ENCODE results near the gene PRR5. TPM values are rescaled to one million over a fixed set of nuclear protein-coding genes. Genes with fewer than 3 reads are reported as not detected.
A peak's percentile ranks its signal among the peaks of the same experiment; 100 is the strongest.
"Not testable (repeated sequence)": the region's sequence is repeated elsewhere in the genome, so short reads cannot be mapped to it uniquely, and the experiment has no call there.

PRR5 gene
- total RNA-seq, 2 donors from 2014 or later, result 15.7 to 29.2 TPM

GRCh38 chr22:44679306-44679647 lies 22.7 kb upstream of the PRR5 start:
- not testable (repeated sequence) for H3K27me3 Mint-ChIP-seq; H3K36me3 Mint-ChIP-seq; H3K27ac Mint-ChIP-seq; ATAC-seq; DNase-seq (ENCODE audit: low spot score); H3K9me3 Mint-ChIP-seq; H3K4me3 Mint-ChIP-seq
- H3K4me1 Mint-ChIP-seq (ENCODE audit: low read depth in 2 of 2), result peaks cover 34 to 36% of the 10 kb centered on the region in 2 donors

DNA sequence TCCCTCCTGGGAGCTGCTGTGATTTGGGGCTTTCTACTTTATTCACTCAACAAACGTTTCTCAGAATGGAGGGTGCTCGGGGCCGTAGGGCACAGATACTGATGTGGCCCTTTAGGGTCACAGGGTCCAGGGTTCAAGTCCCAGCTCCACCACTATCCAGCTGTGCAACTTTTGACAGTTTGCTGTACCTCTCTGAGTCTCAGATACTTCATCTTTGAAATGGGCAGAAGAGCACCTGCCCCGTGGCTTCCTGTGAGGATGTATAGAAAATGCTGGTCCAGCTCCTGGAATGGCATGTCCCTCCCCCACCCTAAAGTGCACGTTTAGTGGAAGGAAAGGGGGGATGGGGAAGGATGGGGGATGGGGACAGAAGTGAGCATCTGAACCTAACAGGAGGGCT lies 21.9 kb upstream of the PRR5 start:
- Mint-ChIP-seq H3K36me3 (no peaks in the 10 kb centered on the region), H3K4me3 (no peak overlapping the region), H3K27ac (no peak overlapping the region), H3K27me3 (no peaks in the 10 kb centered on the region), H3K9me3 (no peaks in the 10 kb centered on the region), H3K4me1 (ENCODE audit: low read depth in 2 of 2) (peaks cover 42 to 43% of the 10 kb centered on the region in 2 donors)
- DNase-seq (ENCODE audit: low spot score), result no peak
- ATAC-seq, result no peak

DNA sequence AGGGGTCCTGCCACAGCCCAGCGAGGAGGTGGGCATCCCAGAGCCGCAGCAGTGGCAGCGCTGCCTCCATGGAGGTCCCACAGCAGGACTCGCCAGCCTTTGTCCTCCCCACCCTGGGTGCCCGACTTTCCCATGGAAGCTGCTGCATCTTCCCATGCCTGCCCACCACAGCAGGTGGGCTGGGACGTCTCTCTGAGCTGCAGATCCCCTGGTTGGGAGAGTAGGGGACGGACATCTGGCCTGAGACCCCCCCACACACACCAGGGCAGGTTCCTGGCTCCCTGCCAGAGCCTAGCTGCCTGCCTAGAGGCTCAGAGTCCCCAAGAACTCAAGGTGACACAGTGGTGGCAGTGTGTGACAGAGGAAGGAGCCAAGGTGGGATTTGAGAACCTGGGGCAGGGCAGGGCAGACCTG lies 21.5 kb upstream of the PRR5 start:
- no peaks in the 10 kb centered on the region for H3K9me3 Mint-ChIP-seq
- H3K27me3 Mint-ChIP-seq, result no peaks in the 10 kb centered on the region
- no peak overlapping the region for H3K27ac Mint-ChIP-seq
- no peak for ATAC-seq
- no peaks in the 10 kb centered on the region for H3K36me3 Mint-ChIP-seq
- H3K4me3 Mint-ChIP-seq, result no peak overlapping the region
- H3K4me1 Mint-ChIP-seq (ENCODE audit: low read depth in 2 of 2), result peaks cover 43 to 45% of the 10 kb centered on the region in 2 donors
- DNase-seq (ENCODE audit: low spot score), result no peak

DNA sequence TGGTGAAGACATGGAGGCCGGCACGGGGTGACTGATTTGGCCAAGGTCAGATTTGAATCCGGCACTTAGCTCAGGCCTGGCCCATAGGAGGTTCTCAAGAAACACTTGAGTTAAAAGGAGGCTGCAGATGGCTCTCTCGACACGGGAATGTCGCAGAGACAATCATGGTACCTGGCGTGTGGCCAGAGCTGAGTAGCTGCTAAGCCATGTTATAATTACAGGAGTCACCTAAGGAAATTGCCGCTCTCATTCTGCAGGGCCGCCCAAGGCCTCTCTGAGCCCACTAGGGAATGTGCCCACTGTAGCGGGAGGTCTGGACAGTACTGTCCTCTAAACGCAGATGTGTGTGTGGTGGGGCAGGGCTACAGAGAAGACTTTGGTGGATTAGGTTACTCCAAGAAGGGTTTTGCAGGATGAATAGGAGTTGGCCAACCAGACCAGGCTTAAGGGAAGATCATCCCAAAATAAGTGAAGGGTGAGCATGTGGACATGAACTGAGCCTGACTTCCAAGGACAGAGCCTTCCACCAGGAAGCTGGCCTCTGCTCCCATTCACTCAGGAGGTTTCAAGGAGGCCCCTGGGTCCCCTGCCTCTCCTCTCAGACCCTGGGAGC lies 19.3 kb upstream of the PRR5 start:
- Mint-ChIP-seq H3K27ac (peak overlapping the region in 1 of 2 donors; percentile 43), H3K36me3 (no peaks in the 10 kb centered on the region), H3K4me3 (no peak overlapping the region), H3K9me3 (no peaks in the 10 kb centered on the region), H3K4me1 (ENCODE audit: low read depth in 2 of 2) (peaks cover 35 to 43% of the 10 kb centered on the region in 2 donors), H3K27me3 (no peaks in the 10 kb centered on the region)
- no peak for DNase-seq (ENCODE audit: low spot score)
- ATAC-seq, result no peak

GRCh38 chr22:44683237-44683636 lies 18.8 kb upstream of the PRR5 start:
- H3K27ac Mint-ChIP-seq, result peak overlapping the region in 1 of 2 donors; percentile 43
- no peak overlapping the region for H3K4me3 Mint-ChIP-seq
- ATAC-seq (no peak), DNase-seq (ENCODE audit: low spot score) (no peak)
- no peaks in the 10 kb centered on the region for H3K27me3 Mint-ChIP-seq
- H3K4me1 Mint-ChIP-seq (ENCODE audit: low read depth in 2 of 2), result peaks cover 35 to 44% of the 10 kb centered on the region in 2 donors
- no peaks in the 10 kb centered on the region for H3K36me3 Mint-ChIP-seq
- no peaks in the 10 kb centered on the region for H3K9me3 Mint-ChIP-seq

DNA sequence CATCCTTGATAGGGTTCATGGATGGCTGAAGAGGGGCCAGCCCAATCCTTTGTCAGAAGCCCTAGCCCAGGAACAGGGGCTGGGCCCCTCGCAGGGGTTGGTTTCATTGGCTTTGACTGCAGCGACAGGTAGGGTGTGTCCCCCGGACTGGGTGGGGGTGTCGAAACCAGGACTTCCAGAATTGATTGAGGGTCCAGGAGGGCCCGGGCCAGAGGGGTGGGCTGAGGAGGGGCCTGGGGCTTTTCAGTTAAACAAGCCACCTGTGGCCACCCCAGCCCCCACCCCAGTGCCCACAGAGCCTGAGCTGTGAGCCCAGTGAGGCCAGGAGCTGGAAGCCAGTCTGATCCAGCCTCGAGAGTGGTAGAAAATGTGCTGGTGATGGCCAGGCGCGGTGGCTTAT lies 18.1 kb upstream of the PRR5 start:
- no peaks in the 10 kb centered on the region for H3K27me3 Mint-ChIP-seq
- H3K4me1 Mint-ChIP-seq (ENCODE audit: low read depth in 2 of 2), result peaks cover 35 to 47% of the 10 kb centered on the region in 2 donors
- no peak for DNase-seq (ENCODE audit: low spot score)
- H3K4me3 Mint-ChIP-seq, result no peak overlapping the region
- H3K36me3 Mint-ChIP-seq, result no peaks in the 10 kb centered on the region
- ATAC-seq, result no peak
- no peaks in the 10 kb centered on the region for H3K9me3 Mint-ChIP-seq
- peak overlapping the region in 1 of 2 donors; percentile 77 for H3K27ac Mint-ChIP-seq

DNA sequence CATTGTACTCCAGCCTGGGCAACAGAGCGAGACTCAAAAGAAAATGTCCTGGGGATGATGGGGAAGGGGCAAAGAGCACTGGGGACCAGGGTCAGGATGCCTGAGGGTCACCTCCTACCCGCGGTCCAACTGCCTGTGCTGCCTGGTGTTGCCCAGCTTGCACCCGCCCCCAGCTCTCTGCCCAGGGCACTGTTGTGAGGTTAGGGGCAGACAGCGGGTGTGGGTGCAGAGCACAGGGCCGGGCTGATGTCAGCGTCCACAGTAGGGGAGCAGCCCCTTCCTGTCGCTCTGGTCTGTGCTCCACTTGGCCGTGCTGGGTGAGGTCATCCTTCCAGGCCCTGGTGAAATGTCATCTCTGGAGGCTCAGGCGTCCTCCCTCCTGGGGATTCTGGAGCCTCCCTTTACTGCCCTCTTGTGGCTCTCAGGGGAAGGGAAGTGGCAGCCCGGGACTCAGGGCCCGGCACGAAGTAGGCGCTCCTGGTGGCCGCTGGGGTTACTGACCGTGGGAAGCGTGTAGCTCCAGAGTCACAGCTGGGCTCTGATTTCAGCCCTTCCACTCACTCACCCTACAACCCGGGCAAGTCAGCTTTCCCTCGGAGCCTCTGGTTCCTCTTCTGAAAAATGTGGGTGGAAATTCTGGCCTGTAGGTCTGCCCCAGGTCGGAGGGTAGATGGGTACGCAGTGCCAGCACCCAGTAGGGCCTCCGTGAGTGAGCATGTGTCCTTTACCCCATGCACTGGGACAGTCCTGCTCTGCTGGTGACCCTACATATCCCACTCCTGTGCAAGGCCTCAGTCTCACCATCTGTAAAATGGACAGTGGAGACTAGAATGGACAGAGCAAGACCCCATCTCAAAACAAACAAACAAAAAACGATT lies 17.3 kb upstream of the PRR5 start:
- ATAC-seq (peak; percentile 91 to 94), DNase-seq (ENCODE audit: low spot score) (peak; percentile 91)
- Mint-ChIP-seq H3K27me3 (no peaks in the 10 kb centered on the region), H3K36me3 (no peaks in the 10 kb centered on the region), H3K9me3 (no peaks in the 10 kb centered on the region), H3K4me3 (peak overlapping the region; percentile 78), H3K27ac (peak overlapping the region; percentile 58 to 77), H3K4me1 (ENCODE audit: low read depth in 2 of 2) (peaks cover 35 to 48% of the 10 kb centered on the region in 2 donors)

- H3K4me1 Mint-ChIP-seq (ENCODE audit: low read depth in 2 of 2), result peaks cover 35 to 53% of the 10 kb centered on the region in 2 donors
Measured at GRCh38 chr22:44685384-44686056, 16.5 kb upstream of the PRR5 start.

GRCh38 chr22:44686873-44687600 lies 15.0 kb upstream of the PRR5 start:
- no peaks in the 10 kb centered on the region for H3K36me3 Mint-ChIP-seq
- H3K4me1 Mint-ChIP-seq (ENCODE audit: low read depth in 2 of 2), result peaks cover 29 to 46% of the 10 kb centered on the region in 2 donors
- peak overlapping the region; percentile 3 for H3K4me3 Mint-ChIP-seq
- DNase-seq (ENCODE audit: low spot score) (no peak), ATAC-seq (no peak)
- no peak overlapping the region for H3K27ac Mint-ChIP-seq
- H3K9me3 Mint-ChIP-seq, result no peaks in the 10 kb centered on the region
- H3K27me3 Mint-ChIP-seq, result no peaks in the 10 kb centered on the region

More at GRCh38 chr22:44685384-44686056, 16.5 kb upstream of the PRR5 start:
- DNase-seq (ENCODE audit: low spot score) (peak; percentile 80), ATAC-seq (peak; percentile 88 to 91)
- H3K9me3 Mint-ChIP-seq, result no peaks in the 10 kb centered on the region
- no peaks in the 10 kb centered on the region for H3K27me3 Mint-ChIP-seq
- peak overlapping the region; percentile 58 to 77 for H3K27ac Mint-ChIP-seq
- H3K4me3 Mint-ChIP-seq, result peak overlapping the region; percentile 78
- no peaks in the 10 kb centered on the region for H3K36me3 Mint-ChIP-seq

GRCh38 chr22:44689173-44689572 lies 12.8 kb upstream of the PRR5 start:
- H3K4me3 Mint-ChIP-seq, result no peak overlapping the region
- H3K9me3 Mint-ChIP-seq, result no peaks in the 10 kb centered on the region
- peaks cover 19 to 37% of the 10 kb centered on the region in 2 donors for H3K4me1 Mint-ChIP-seq (ENCODE audit: low read depth in 2 of 2)
- no peak overlapping the region for H3K27ac Mint-ChIP-seq
- no peak for DNase-seq (ENCODE audit: low spot score)
- ATAC-seq, result no peak
- no peaks in the 10 kb centered on the region for H3K27me3 Mint-ChIP-seq
- no peaks in the 10 kb centered on the region for H3K36me3 Mint-ChIP-seq

DNA sequence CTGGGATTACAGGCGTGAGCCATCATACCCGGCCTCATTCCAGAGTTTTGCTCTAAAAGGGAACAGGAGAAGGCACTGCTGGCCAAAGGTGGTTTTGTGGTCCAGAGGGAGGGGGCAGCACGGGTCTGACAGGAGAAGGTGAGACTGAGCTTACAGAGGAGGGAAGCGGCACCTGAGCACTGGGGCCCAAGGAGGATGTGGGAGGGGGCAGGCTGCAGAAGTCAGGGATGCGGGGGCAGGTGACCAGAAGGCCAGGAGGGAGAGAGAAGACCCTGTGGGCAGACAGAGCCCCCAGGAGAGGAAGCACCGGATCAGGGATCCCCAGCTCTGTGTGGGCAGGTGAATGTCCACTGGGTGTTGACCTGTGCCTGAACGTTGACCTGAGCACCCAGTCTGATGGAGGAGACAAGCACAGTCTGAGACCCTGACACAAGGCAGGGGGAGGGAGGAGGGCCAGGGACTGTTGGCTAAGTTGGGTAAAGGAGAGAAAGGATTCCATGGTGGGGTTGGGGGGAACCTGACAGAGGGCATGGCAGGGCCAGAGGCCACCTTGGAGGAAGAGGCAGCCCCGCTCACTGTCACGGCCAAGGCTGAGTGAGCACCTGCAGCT lies 12.0 kb upstream of the PRR5 start:
- Mint-ChIP-seq H3K4me1 (ENCODE audit: low read depth in 2 of 2) (peaks cover 12 to 28% of the 10 kb centered on the region in 2 donors), H3K4me3 (no peak overlapping the region), H3K27ac (no peak overlapping the region), H3K36me3 (no peaks in the 10 kb centered on the region), H3K9me3 (no peaks in the 10 kb centered on the region), H3K27me3 (no peaks in the 10 kb centered on the region)
- DNase-seq (ENCODE audit: low spot score) (no peak), ATAC-seq (no peak)

DNA sequence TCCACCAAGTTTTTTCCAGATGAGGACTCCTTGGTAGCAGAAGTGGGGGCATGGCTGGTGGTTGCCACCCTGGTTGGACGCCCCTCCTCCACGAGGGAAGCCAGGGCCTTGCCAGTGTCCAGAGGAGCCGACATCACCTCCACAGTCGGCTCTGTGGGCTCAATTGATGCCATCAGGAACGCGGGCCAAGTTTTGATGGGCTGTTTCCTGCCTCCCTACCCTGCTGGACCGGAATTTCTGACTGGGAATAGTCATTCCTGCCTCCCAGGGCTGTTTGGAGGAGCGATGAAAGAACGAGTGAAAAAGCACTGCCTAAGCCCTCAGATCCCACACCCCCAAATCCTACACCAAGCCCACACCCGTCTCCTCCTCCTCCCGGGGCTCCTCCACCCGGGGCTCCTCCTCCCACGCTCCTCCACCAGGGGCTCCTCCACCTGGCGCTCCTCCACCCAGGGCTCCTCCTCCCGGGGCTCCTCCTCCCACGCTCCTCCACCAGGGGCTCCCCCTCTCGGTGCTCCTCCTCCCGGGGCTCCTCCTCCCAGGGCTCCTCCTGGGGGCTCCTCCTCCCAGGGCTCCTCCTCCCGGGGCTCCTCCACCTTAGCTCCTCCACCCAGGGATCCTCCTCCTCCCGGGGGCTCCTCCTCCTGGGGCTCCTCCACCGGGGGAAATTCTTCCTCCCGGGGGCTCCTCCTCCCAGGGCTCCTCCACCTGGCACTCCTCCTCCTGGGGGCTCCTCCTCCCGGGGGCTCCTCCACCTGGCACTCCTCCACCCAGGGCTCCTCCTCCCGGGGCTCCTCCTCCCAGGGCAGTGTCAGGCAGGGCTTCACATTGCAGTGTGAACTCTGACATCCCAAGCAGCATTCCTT lies 10.0 kb upstream of the PRR5 start:
- DNase-seq (ENCODE audit: low spot score), result no peak
- peaks cover under 1 to 16% of the 10 kb centered on the region in 2 donors for H3K4me1 Mint-ChIP-seq (ENCODE audit: low read depth in 2 of 2)
- ATAC-seq, result peak; percentile 4 to 39
- no peak overlapping the region for H3K27ac Mint-ChIP-seq
- no peaks in the 10 kb centered on the region for H3K9me3 Mint-ChIP-seq
- H3K4me3 Mint-ChIP-seq, result no peak overlapping the region
- H3K36me3 Mint-ChIP-seq, result no peaks in the 10 kb centered on the region
- H3K27me3 Mint-ChIP-seq, result no peaks in the 10 kb centered on the region
